SK-N-SH treated with all-trans-retinoic acid at 6 μM for 48 hours (cell line): ENCODE results near the gene RPTN.

Experiments used
- ATAC-seq: fragments of 200-7000 bp; cut with Tn5 transposase; 3 replicates; pipeline ENCODE4 v1.9.1; 2020; ENCODE audit warnings: mild to moderate bottlenecking, moderate library complexity
- CREB5 ChIP-seq: fragments of 250-450 bp; sonication (Bioruptor Pico); IDR thresholded peaks from 2 replicates; pipeline ENCODE4 v1.5.1; 2020; ENCODE audit warnings: low read depth, mild to moderate bottlenecking, moderate library complexity
- CSDC2 ChIP-seq: fragments of 250-450 bp; sonication (Bioruptor Pico); IDR thresholded peaks from 2 replicates; pipeline ENCODE4 v1.5.0; 2020; ENCODE audit warnings: mild to moderate bottlenecking, moderate library complexity
- CSRNP3 ChIP-seq: fragments of 250-450 bp; sonication (Bioruptor Pico); IDR thresholded peaks from 2 replicates; pipeline ENCODE4 v1.5.1; 2021; ENCODE audit warnings: mild to moderate bottlenecking, moderate library complexity
- ESRRG ChIP-seq: fragments of 250-450 bp; sonication (Bioruptor Pico); IDR thresholded peaks from 2 replicates; pipeline ENCODE4 v1.6.1; 2021; ENCODE audit warnings: mild to moderate bottlenecking
- GLIS3 ChIP-seq: fragments of 250-450 bp; sonication (Bioruptor Pico); IDR thresholded peaks from 2 replicates; pipeline ENCODE4 v1.5.0; 2020; ENCODE audit warnings: mild to moderate bottlenecking, moderate library complexity
- ISL1 ChIP-seq: fragments of 250-450 bp; sonication (Bioruptor Pico); IDR thresholded peaks from 2 replicates; pipeline ENCODE4 v2.1.2; 2022; ENCODE audit warnings: mild to moderate bottlenecking, moderate library complexity
- OSR1 ChIP-seq: fragments of 250-450 bp; sonication (Bioruptor Pico); IDR thresholded peaks from 2 replicates; pipeline ENCODE4 v1.8.0; 2022; ENCODE audit warnings: moderate library complexity, mild to moderate bottlenecking, inconsistent platforms
- PATZ1 ChIP-seq: fragments of 250-450 bp; sonication (Bioruptor Pico); IDR thresholded peaks from 2 replicates; pipeline ENCODE4 v1.8.0; 2020; ENCODE audit warnings: mild to moderate bottlenecking, moderate library complexity, borderline replicate concordance
- POU6F1 ChIP-seq: fragments of 250-450 bp; sonication (Bioruptor Pico); IDR thresholded peaks from 2 replicates; pipeline ENCODE4 v1.8.0; 2021; ENCODE audit warnings: low read depth, mild to moderate bottlenecking, moderate library complexity, borderline replicate concordance
- PPARA ChIP-seq: fragments of 250-450 bp; sonication (Bioruptor Pico); IDR thresholded peaks from 2 replicates; pipeline ENCODE4 v1.5.0; 2020; ENCODE audit warnings: mild to moderate bottlenecking, borderline replicate concordance
- RARB ChIP-seq: fragments of 250-450 bp; sonication (Bioruptor Pico); IDR thresholded peaks from 2 replicates; pipeline ENCODE4 v1.8.0; 2021; ENCODE audit warnings: mild to moderate bottlenecking, moderate library complexity
- SNAI2 ChIP-seq: fragments of 250-450 bp; sonication (Bioruptor Pico); IDR thresholded peaks from 2 replicates; pipeline ENCODE4 v1.5.0; 2020; ENCODE audit warnings: mild to moderate bottlenecking, moderate library complexity
- TCF4 ChIP-seq: fragments of 250-450 bp; sonication (Bioruptor Pico); IDR thresholded peaks from 2 replicates; pipeline ENCODE4 v1.8.0; 2021; ENCODE audit warnings: mild to moderate bottlenecking, moderate library complexity, borderline replicate concordance
- TOX ChIP-seq: fragments of 250-450 bp; sonication (Bioruptor Pico); IDR thresholded peaks from 2 replicates; pipeline ENCODE4 v1.8.0; 2021; ENCODE audit warnings: mild to moderate bottlenecking, moderate library complexity, borderline replicate concordance
- ZC3H10 ChIP-seq: fragments of 250-450 bp; sonication (Bioruptor Pico); IDR thresholded peaks from 2 replicates; pipeline ENCODE4 v1.5.1; 2021; ENCODE audit warnings: mild to moderate bottlenecking, moderate library complexity
- ZFP3 ChIP-seq: fragments of 250-450 bp; sonication (Bioruptor Pico); IDR thresholded peaks from 2 replicates; pipeline ENCODE4 v1.5.0; 2020; ENCODE audit warnings: mild to moderate bottlenecking, moderate library complexity
- ZNF565 ChIP-seq: fragments of 450-650 bp; formaldehyde crosslinking; conservative IDR thresholded peaks from 2 replicates; pipeline ENCODE4 v1.5.0; 2020; ENCODE audit warnings: low read depth, mild to moderate bottlenecking, moderate library complexity
- ZNF70 ChIP-seq: fragments of 450-650 bp; formaldehyde crosslinking; IDR thresholded peaks from 2 replicates; pipeline ENCODE4 v1.5.0; 2020; ENCODE audit warnings: mild to moderate bottlenecking, moderate library complexity
- ZNF8 ChIP-seq: fragments of 450-650 bp; formaldehyde crosslinking; IDR thresholded peaks from 2 replicates; pipeline ENCODE4 v1.5.0; 2020; ENCODE audit warnings: mild to moderate bottlenecking, moderate library complexity
- TF ChIP-seq, protein P1 (sequence below): fragments of 250-450 bp; sonication (Bioruptor Pico); IDR thresholded peaks from 2 replicates; pipeline ENCODE4 v1.5.0; 2020; ENCODE audit warnings: mild to moderate bottlenecking, moderate library complexity

RPTN gene

DNA sequence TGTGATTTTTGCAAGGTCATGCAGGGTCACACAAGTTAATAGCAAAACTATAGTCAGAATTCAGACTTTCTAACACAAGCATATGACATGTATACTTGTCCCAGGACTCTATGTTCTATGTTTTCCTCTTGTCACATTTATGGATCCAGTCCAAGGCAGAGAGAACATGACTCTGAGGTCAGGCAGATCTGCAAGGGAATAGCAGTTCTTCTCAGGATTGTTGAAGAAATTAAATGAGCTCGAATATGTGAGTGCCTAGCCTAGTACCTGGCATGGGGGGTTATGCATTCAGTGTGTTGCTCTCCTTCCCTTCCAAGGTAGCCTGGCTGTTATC, 9.5 kb upstream of the RPTN start:
- no peak for TF ChIP-seq ZNF565 (CRISPR knock-in tag)
- TF ChIP-seq, protein P1, sequence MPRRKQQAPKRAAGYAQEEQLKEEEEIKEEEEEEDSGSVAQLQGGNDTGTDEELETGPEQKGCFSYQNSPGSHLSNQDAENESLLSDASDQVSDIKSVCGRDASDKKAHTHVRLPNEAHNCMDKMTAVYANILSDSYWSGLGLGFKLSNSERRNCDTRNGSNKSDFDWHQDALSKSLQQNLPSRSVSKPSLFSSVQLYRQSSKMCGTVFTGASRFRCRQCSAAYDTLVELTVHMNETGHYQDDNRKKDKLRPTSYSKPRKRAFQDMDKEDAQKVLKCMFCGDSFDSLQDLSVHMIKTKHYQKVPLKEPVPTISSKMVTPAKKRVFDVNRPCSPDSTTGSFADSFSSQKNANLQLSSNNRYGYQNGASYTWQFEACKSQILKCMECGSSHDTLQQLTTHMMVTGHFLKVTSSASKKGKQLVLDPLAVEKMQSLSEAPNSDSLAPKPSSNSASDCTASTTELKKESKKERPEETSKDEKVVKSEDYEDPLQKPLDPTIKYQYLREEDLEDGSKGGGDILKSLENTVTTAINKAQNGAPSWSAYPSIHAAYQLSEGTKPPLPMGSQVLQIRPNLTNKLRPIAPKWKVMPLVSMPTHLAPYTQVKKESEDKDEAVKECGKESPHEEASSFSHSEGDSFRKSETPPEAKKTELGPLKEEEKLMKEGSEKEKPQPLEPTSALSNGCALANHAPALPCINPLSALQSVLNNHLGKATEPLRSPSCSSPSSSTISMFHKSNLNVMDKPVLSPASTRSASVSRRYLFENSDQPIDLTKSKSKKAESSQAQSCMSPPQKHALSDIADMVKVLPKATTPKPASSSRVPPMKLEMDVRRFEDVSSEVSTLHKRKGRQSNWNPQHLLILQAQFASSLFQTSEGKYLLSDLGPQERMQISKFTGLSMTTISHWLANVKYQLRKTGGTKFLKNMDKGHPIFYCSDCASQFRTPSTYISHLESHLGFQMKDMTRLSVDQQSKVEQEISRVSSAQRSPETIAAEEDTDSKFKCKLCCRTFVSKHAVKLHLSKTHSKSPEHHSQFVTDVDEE (CRISPR knock-in tag), result no peak
- TF ChIP-seq SNAI2 (CRISPR knock-in tag), result no peak
- TF ChIP-seq ZC3H10, result no peak
- TF ChIP-seq ZNF8 (CRISPR knock-in tag), result no peak
- no peak for TF ChIP-seq CREB5 (CRISPR knock-in tag)
- no peak for ATAC-seq

DNA sequence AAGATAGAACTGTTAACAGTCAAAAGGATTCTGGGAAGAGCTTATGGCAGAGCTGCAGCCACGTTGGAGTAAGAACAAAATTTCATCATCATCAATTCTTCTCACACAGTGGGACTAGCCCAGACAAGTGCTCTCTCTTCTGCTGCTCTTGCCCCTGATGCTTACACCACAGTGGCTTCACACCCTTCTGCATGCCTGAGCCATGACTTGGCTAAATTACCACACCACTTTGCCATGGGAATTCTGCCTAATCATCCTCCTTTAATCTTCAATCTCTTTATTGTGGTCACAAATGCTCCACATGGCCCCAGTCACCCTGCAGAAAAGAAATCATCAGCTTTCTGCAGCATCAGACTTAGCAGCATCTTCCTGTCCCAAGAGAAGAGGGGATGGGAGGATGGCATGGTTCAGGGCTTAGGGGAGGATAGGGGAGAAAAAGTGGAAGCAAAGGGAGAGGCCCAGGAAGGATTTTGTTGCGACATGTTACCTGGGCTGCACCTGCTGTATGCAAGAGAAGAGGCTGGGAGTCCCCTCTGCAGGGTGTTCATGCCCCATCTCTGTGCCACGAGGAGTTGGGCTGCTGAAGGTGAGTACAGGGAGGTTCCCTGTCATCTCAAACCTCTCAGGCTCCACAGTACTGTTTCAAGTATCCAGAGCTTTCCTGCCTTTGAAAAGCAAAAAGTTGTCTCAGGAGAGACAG, 9.0 kb upstream of the RPTN start:
- peak; percentile 46 for ATAC-seq
- TF ChIP-seq CSRNP3 (no peak), ISL1 (CRISPR knock-in tag) (no peak), CSDC2 (CRISPR knock-in tag) (no peak), CREB5 (CRISPR knock-in tag) (no peak), ZC3H10 (no peak), ZFP3 (CRISPR knock-in tag) (no peak), OSR1 (CRISPR knock-in tag) (no peak), RARB (no peak)

DNA sequence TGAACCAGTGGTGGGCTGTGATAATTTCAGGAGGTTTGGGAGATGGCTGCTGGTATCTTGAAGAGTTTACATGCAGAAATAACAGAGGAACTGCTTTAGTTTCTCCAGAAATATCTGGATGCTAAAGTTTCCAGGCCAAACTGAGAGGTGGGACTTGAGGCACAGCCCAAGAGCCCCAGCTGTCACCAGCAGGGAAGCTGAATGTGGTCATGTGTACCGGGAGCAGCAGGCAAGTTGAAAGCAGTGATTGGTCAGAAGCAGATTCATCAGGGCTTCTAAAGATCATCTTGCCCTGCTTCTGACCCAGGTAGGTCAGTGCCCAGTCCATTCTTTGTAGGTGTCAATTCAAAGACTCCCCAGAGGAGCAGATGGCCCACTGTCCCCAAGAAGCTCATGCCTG, 7.9 kb upstream of the RPTN start:
- ATAC-seq, result no peak
- TF ChIP-seq ZFP3 (CRISPR knock-in tag), result no peak
- TF ChIP-seq ZNF8 (CRISPR knock-in tag), result no peak
- no peak for TF ChIP-seq ESRRG (CRISPR knock-in tag)
- no peak for TF ChIP-seq TCF4 (CRISPR knock-in tag)
- no peak for TF ChIP-seq CREB5 (CRISPR knock-in tag)
- no peak for TF ChIP-seq CSRNP3
- TF ChIP-seq ZNF565 (CRISPR knock-in tag), result no peak
- TF ChIP-seq GLIS3 (CRISPR knock-in tag), result no peak
- no peak for TF ChIP-seq ISL1 (CRISPR knock-in tag)
- no peak for TF ChIP-seq ZC3H10
- TF ChIP-seq TOX (CRISPR knock-in tag), result no peak
- no peak for TF ChIP-seq POU6F1 (CRISPR knock-in tag)
- TF ChIP-seq PATZ1 (CRISPR knock-in tag), result no peak
- no peak for TF ChIP-seq ZNF70 (CRISPR knock-in tag)
- no peak for TF ChIP-seq PPARA (CRISPR knock-in tag)
